ACC112 (cell line): ENCODE measurements around the gene MAB21L2.
"Not testable (repeated sequence)": the region's sequence is repeated elsewhere in the genome, so short reads cannot be mapped to it uniquely, and the experiment has no call there.

Experiments
- H2AFZ ChIP-seq: fragments of 200-600 bp; sonication (generic); one replicate; pipeline ENCODE4 v1.6.0; 2017; ENCODE audit warnings: antibody characterized with exemption, low read length; ENCODE audit not compliant: unreplicated experiment
- H3K27ac ChIP-seq: fragments of 200-600 bp; sonication (generic); 2 replicates; pipeline ENCODE4 v1.5.1; 2014; ENCODE audit warnings: low read depth, mild to moderate bottlenecking, antibody characterized with exemption, low read length, moderate library complexity
- H3K27me3 ChIP-seq: fragments of 200-600 bp; sonication (generic); 2 replicates; pipeline ENCODE4 v1.6.1; 2014; ENCODE audit warnings: mild to moderate bottlenecking, antibody characterized with exemption, low read length, moderate library complexity, mixed read lengths; ENCODE audit not compliant: insufficient read depth
- H3K36me3 ChIP-seq: fragments of 200-600 bp; sonication (generic); 2 replicates; pipeline ENCODE4 v1.6.1; 2016; ENCODE audit warnings: mild to moderate bottlenecking, antibody characterized with exemption, low read length, moderate library complexity, mixed read lengths; ENCODE audit not compliant: insufficient read depth
- H3K4me1 ChIP-seq: fragments of 200-600 bp; sonication (generic); one replicate; pipeline ENCODE4 v1.6.1; 2016; ENCODE audit warnings: low read length, mixed read lengths; ENCODE audit not compliant: insufficient read depth, unreplicated experiment, control insufficient read depth
- H3K4me3 ChIP-seq: fragments of 200-600 bp; sonication (generic); 2 replicates; pipeline ENCODE4 v1.5.1; 2014; ENCODE audit warnings: mild to moderate bottlenecking, low read depth, low read length
- H3K79me2 ChIP-seq: fragments of 200-600 bp; sonication (generic); one replicate; pipeline ENCODE4 v1.6.0; 2016; ENCODE audit warnings: low read length; ENCODE audit not compliant: control insufficient read depth, unreplicated experiment, insufficient read depth

MAB21L2 gene

DNA sequence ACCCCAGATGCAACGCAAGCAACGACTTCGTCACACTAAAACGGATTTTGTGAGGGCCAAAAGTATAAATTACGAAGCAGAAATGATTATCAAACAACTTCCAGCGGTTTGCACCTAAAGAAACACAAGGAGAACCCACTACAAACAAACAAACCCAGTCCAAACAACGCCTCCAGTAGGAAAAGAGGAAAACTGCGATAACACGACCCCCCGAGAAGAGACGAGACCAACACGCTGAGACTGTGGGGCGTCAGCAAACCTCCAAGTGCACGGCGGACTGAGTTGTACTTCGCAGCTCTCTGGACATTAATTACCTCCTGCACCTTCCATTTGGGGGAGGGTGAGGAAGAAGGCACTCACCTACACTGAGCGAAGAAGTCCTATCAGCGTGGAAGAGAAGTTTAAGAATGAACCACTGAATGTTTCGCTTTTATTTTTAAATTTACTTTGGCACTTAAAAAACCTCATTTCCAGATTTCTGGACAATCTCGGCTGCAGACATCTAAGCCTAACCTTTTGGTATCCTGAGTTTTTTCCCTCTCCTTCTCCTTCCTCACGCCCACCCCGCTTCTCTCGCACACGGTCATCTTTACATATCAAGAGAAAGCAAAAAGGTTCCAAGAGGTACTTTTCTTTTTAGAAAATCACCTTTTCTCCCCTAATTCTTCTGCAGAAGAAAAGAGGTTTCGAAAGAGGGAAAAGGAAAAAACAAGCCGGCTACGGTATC, at the start of gene MAB21L2:
TSS of gene MAB21L2 (plus strand) at position 6 of the 727 bp plus-strand sequence. CDS start 879 bp downstream, outside the sequence.
- no peak within 1 kb of the TSS for H2AFZ ChIP-seq
- peaks cover 79% of the 10 kb centered on the region for H3K79me2 ChIP-seq
- no peaks in the 10 kb centered on the region for H3K4me1 ChIP-seq
- H3K36me3 ChIP-seq: 0 out of 2 replicates have a peak, but pooled peaks cover 5% of the 10 kb centered on the region
- peak within 1 kb of the TSS; percentile 78 for H3K4me3 ChIP-seq
- H3K27me3 ChIP-seq: no peaks in the 10 kb centered on the region
- peak within 1 kb of the TSS; percentile 67 for H3K27ac ChIP-seq

GRCh38 chr4:150533673-150534072, 48.3 kb upstream of the MAB21L2 start:
- no peak overlapping the region for H3K27ac ChIP-seq
- H3K4me3 ChIP-seq: no peak overlapping the region
- H3K4me1 ChIP-seq: no peaks in the 10 kb centered on the region
- no peaks in the 10 kb centered on the region for H3K36me3 ChIP-seq
- no peaks in the 10 kb centered on the region for H3K27me3 ChIP-seq
- no peak overlapping the region for H2AFZ ChIP-seq
- H3K79me2 ChIP-seq: no peaks in the 10 kb centered on the region

DNA sequence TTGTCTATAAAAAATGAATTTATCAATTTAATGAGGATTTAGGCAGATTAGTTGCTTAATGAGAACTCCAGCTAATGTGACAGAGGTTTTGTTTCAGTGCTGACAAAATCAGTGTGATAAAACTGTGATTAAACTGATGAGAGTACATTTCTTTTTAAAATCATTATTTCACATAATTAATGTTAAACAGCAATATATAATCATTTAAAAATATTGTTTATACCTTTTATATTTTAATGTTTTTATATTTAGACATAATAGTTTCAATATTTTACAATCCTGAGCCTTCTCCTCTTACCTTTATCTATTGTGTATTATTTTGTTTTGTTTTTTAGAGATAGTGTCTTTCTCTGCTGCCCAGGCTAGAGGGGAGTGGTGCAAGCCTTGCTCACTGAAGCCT, 47.1 kb upstream of the MAB21L2 start:
- Histone ChIP-seq H3K4me3 (no peak overlapping the region), H3K27me3 (no peaks in the 10 kb centered on the region), H2AFZ (no peak overlapping the region), H3K79me2 (no peaks in the 10 kb centered on the region), H3K36me3 (no peaks in the 10 kb centered on the region), H3K4me1 (no peaks in the 10 kb centered on the region), H3K27ac (no peak overlapping the region)

DNA sequence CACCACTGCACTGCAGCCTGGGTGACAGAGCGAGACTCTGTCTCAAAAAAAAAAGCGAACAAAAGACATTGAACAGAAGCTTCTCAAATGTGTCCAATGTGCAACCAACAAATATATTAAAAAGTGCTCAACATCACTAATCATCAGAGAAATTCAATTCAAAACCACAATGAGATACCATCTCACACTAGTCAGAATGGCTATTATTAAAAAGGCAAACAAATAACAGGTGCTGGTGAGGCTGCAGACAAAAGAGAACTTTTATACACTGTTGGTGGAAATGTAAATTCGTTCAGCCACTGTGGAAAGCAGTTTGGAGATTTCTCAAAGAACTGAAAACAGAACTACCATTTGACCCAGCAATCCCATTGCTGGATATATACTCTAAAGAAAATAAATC, 44.0 kb upstream of the MAB21L2 start:
- H2AFZ ChIP-seq, H3K27me3 ChIP-seq, H3K27ac ChIP-seq, H3K36me3 ChIP-seq, H3K79me2 ChIP-seq, H3K4me3 ChIP-seq, H3K4me1 ChIP-seq: not testable (repeated sequence)

- no peaks in the 10 kb centered on the region for H3K79me2 ChIP-seq
- H3K27ac ChIP-seq: no peak overlapping the region
- no peak overlapping the region for H2AFZ ChIP-seq
- H3K4me1 ChIP-seq: no peaks in the 10 kb centered on the region
- H3K4me3 ChIP-seq: no peak overlapping the region
- H3K36me3 ChIP-seq: no peaks in the 10 kb centered on the region
- no peaks in the 10 kb centered on the region for H3K27me3 ChIP-seq
Measured at GRCh38 chr4:150540536-150540935, 41.4 kb upstream of the MAB21L2 start.

- H3K4me1 ChIP-seq: no peaks in the 10 kb centered on the region
- no peaks in the 10 kb centered on the region for H3K79me2 ChIP-seq
- H3K36me3 ChIP-seq: no peaks in the 10 kb centered on the region
- no peak overlapping the region for H3K27ac ChIP-seq
- no peak overlapping the region for H3K4me3 ChIP-seq
- no peak overlapping the region for H2AFZ ChIP-seq
- H3K27me3 ChIP-seq: no peaks in the 10 kb centered on the region
Measured at GRCh38 chr4:150540959-150541360, 41.0 kb upstream of the MAB21L2 start.

GRCh38 chr4:150541681-150542080, 40.3 kb upstream of the MAB21L2 start:
- Histone ChIP-seq H2AFZ (no peak overlapping the region), H3K4me1 (no peaks in the 10 kb centered on the region), H3K36me3 (no peaks in the 10 kb centered on the region), H3K27me3 (no peaks in the 10 kb centered on the region), H3K4me3 (no peak overlapping the region), H3K79me2 (no peaks in the 10 kb centered on the region), H3K27ac (no peak overlapping the region)

- H3K27me3 ChIP-seq: no peaks in the 10 kb centered on the region
- no peak overlapping the region for H2AFZ ChIP-seq
- no peaks in the 10 kb centered on the region for H3K79me2 ChIP-seq
- no peak overlapping the region for H3K4me3 ChIP-seq
- H3K4me1 ChIP-seq: no peaks in the 10 kb centered on the region
- H3K27ac ChIP-seq: no peak overlapping the region
- H3K36me3 ChIP-seq: no peaks in the 10 kb centered on the region
Measured at GRCh38 chr4:150543042-150543441, 38.9 kb upstream of the MAB21L2 start.

- Histone ChIP-seq H3K4me1 (no peaks in the 10 kb centered on the region), H2AFZ (no peak overlapping the region), H3K27ac (no peak overlapping the region), H3K36me3 (no peaks in the 10 kb centered on the region), H3K27me3 (no peaks in the 10 kb centered on the region), H3K4me3 (no peak overlapping the region), H3K79me2 (no peaks in the 10 kb centered on the region)
Measured at GRCh38 chr4:150546286-150546685, 35.7 kb upstream of the MAB21L2 start.

DNA sequence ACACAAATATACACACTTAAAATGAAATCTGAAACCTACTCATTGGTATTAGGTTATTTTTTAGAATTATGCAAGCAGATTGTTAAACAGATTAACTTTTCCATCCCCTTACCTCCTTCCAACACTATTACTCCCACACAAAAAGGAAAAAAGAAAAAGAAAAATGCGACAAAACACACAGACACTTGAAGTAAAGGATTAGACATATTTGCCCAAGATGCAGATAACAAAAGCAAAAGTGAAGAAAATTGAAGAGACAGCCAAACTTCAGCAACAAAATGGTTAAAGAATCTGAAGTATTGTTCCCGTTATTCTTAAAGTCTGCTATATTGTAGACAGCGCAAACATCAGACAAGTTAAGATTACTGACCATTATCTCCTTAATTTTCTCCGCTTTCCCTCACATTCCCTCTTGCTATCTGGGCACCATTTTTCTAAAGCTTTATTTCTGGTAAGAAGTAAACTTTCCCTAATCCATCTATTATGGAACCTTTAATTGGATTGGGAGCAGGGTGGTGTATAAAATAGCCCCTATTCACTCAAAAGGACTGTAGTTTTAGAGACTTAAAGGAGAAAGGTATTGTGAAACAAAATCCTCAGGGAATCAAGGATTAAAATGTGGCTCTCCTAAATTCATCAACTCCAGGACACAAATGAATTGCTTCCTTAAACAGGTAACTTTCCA, 34.7 kb upstream of the MAB21L2 start:
- no peaks in the 10 kb centered on the region for H3K79me2 ChIP-seq
- H2AFZ ChIP-seq: no peak overlapping the region
- no peaks in the 10 kb centered on the region for H3K4me1 ChIP-seq
- no peaks in the 10 kb centered on the region for H3K27me3 ChIP-seq
- no peak overlapping the region for H3K4me3 ChIP-seq
- H3K36me3 ChIP-seq: no peaks in the 10 kb centered on the region
- H3K27ac ChIP-seq: no peak overlapping the region

DNA sequence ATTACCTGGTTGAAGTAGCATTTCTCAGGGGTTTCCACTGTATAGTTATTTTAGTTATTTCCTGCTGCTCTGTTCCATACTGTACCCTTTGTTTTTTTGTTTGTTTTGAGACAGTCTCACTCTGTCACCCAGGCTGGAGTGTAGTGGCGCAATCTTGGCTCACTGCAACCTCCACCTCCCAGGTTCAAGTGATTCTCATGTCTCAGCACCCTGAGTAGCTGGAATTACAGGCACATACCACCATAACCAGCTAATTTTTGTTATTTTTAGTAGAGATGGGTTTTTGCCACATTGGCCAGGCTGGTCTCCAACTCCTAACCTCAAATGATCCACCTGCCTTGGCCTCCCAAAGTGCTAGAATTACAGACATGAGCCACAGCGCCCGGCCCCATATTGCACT, 24.1 kb upstream of the MAB21L2 start:
- H2AFZ ChIP-seq, H3K27ac ChIP-seq, H3K4me1 ChIP-seq, H3K79me2 ChIP-seq, H3K4me3 ChIP-seq, H3K27me3 ChIP-seq, H3K36me3 ChIP-seq: not testable (repeated sequence)
